Spleen (tissue), 11 donors: ENCODE results near the gene TRERF1. TPM values are rescaled to one million over a fixed set of nuclear protein-coding genes. Genes with fewer than 3 reads are reported as not detected.

Experiments
- DNase-seq: peaks from one replicate; pipeline ENCODE4 v3.0.0-alpha.2; 2020
- H3K27ac ChIP-seq, 8 donors: fragments of 200-600 bp; sonication (generic) in 7 of 8; 1 replicate in 4 of 8; 2 replicates in 4 of 8; pipeline versions ENCODE4 v1.5.0 to v1.8.0; 2016 to 2021; ENCODE audit warnings: inconsistent platforms in 4 of 8, mild to moderate bottlenecking in 4 of 8, moderate library complexity in 1 of 8
- H3K27me3 ChIP-seq, 7 donors: fragments of 200-600 bp; sonication (generic) in 6 of 7; replicated peaks in 1 of 7; 1 replicate in 4 of 7; 2 replicates in 3 of 7; pipeline versions ENCODE4 v1.5.0 to v1.8.0; 2016 to 2021; ENCODE audit warnings: inconsistent platforms in 3 of 7, mild to moderate bottlenecking in 1 of 7
- H3K36me3 ChIP-seq, 6 donors: fragments of 200-600 bp; sonication (generic) in 5 of 6; 1 replicate in 4 of 6; 2 replicates in 2 of 6; pipeline versions ENCODE4 v1.5.0 to v1.8.0; 2016 to 2021; ENCODE audit warnings: inconsistent platforms in 2 of 6
- H3K4me1 ChIP-seq, 6 donors: fragments of 200-600 bp; sonication (generic) in 5 of 6; 1 replicate in 3 of 6; 2 replicates in 3 of 6; pipeline versions ENCODE4 v1.5.0 to v1.8.0; 2016 to 2021; ENCODE audit warnings: inconsistent platforms in 3 of 6
- H3K4me3 ChIP-seq, 8 donors: fragments of 200-600 bp; sonication (generic) in 7 of 8; 1 replicate in 4 of 8; 2 replicates in 4 of 8; pipeline versions ENCODE4 v1.5.0 to v1.8.0; 2016 to 2021; ENCODE audit warnings: inconsistent platforms in 4 of 8, mild to moderate bottlenecking in 4 of 8, moderate library complexity in 2 of 8
- H3K9me3 ChIP-seq, 8 donors: fragments of 200-600 bp; sonication (generic) in 7 of 8; 1 replicate in 4 of 8; 2 replicates in 4 of 8; pipeline versions ENCODE4 v1.5.0 to v1.8.0; 2016 to 2021; ENCODE audit warnings: inconsistent platforms in 4 of 8
- POLR2A ChIP-seq, 3 donors: fragments of 450-650 bp; IDR thresholded peaks; one replicate each; pipeline ENCODE4 v1.5.1; 2017; ENCODE audit warnings: antibody characterized with exemption in 3 of 3, mild to moderate bottlenecking in 1 of 3
- POLR2AphosphoS5 ChIP-seq, 3 donors: sonication (generic); formaldehyde crosslinking; IDR thresholded peaks; one replicate each; pipeline ENCODE4 v1.5.1; 2017; ENCODE audit warnings: antibody characterized with exemption in 3 of 3
- whole genome bisulfite sequencing, 5 donors: extraction: QIAGEN DNeasy Blood & Tissue Kit in 3 of 5; methylation state at CpG; one replicate each; pipeline versions ENCODE4 v1.1.5 to v1.1.7; 2013 to 2018; 5-methylcytosine and 5-hydroxymethylcytosine counted together
- intact Hi-C: fragments of 100-400 bp; cut with DNase I; formaldehyde crosslinking; loops from one replicate; pipeline ENCODE4 v1.15.0; 2023; ENCODE audit warnings: low total_unique reads
- polyA plus RNA-seq, 3 donors: library from polyadenylated mRNA; stranded (reverse); fragments of 200-250 nt; gene quantifications; one replicate each; pipeline ENCODE4 v1.2.1, GENCODE V29; 2013
- total RNA-seq, 7 donors: library from RNA; depleted of rRNA in 3 of 7; stranded (reverse); fragments of >200 nt in 3 of 7; fragmentation: NEBNext Ultra II Directional in 4 of 7; extraction: Animal tissue kit (Norgen Biotek cat#: 25700) in 4 of 7; gene quantifications; one replicate each; pipeline versions ENCODE4 v1.1.0 to v1.2.1, GENCODE V29; 2016 to 2021
- TF ChIP-seq, protein P1 (sequence below), 11 experiments: fragments of 200-600 bp in 7 of 11; fragments of 450-650 bp in 4 of 11; sonication (generic) in 4 of 11; IDR thresholded peaks in 8 of 11; conservative IDR thresholded peaks in 3 of 11; 1 replicate in 7 of 11; 2 replicates in 4 of 11; pipeline versions ENCODE4 v1.4.0 to v1.8.0; 2016 to 2021; ENCODE audit warnings: antibody characterized with exemption in 11 of 11, inconsistent platforms in 4 of 11, mild to moderate bottlenecking in 1 of 11
- donor health status: healthy with polysubstance abuse.
- donor health status: DM: no; HTN: no; CAD: no; lungs with moderate emphysema.
- donor health status: DM: no; HTN: no; CAD: no.
- donor health status: Bipolar disorder and iron deficiency.
- donor health status: healthy.
- donor health status: DM: no; HTN: no; CAD: no.
- donor health status: DM: yes; HTN: yes; CAD: no.

TRERF1 gene
- total and polyA plus RNA-seq, 10 donors: 1.5 to 16.9 (median 12.4) TPM

DNA sequence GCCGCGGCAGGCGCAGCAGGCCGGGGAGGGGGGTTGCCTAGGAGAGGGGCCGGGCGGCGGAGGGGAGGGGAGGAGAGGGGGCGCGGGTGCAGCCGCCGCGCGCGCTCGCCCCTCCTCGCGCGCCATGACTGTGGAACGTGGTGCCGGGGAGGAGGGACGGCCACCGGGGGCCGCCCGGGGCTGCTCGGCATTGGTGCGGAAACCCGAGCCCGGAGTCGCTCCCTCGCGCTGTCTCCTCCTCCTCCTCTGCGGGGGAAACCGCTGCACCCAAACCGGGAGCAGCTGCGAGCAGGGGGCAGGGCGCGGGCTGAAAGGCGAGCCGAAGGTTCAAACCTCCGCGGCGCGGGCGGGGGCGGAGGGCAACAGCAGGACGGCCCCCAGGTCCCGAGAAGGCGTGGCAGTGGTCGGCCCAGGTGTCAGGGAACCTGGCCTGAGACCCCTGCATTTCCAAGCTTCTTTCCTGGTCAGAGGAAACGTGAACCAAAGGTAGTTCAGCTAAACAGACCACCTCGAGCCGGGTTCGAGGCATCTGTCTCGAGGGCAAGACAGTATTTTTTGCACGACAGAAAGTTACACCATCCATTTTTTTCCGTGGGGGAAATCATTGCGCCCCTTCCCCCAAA lies 1.4 kb upstream of the TRERF1 start:
- peaks cover 0 to 39% (median 0%) of the 10 kb centered on the region in 7 donors for H3K27me3 ChIP-seq
- peaks cover 3 to 62% (median 36%) of the 10 kb centered on the region in 6 donors for H3K4me1 ChIP-seq
- peak; percentile 94 for DNase-seq
- H3K4me3 ChIP-seq: peak overlapping the region; percentile 67 to 98 (median 93)
- WGBS, 5 donors: 0 to 1% (median 0%) methylated on average over 22 to 57 of the region's 57 CpGs
- no peaks in the 10 kb centered on the region for H3K36me3 ChIP-seq
- H3K27ac ChIP-seq: peak overlapping the region; percentile 76 to 93 (median 88)
- intact Hi-C loops: no loop called here
- no peaks in the 10 kb centered on the region for H3K9me3 ChIP-seq
- peak in 1 of 3 donors; percentile 6 for TF ChIP-seq POLR2A (IDR thresholded peaks at IDR 0.05)
- TF ChIP-seq POLR2AphosphoS5 (IDR thresholded peaks at IDR 0.05): peak; percentile 57 to 82 (median 81)
- TF ChIP-seq, protein P1, sequence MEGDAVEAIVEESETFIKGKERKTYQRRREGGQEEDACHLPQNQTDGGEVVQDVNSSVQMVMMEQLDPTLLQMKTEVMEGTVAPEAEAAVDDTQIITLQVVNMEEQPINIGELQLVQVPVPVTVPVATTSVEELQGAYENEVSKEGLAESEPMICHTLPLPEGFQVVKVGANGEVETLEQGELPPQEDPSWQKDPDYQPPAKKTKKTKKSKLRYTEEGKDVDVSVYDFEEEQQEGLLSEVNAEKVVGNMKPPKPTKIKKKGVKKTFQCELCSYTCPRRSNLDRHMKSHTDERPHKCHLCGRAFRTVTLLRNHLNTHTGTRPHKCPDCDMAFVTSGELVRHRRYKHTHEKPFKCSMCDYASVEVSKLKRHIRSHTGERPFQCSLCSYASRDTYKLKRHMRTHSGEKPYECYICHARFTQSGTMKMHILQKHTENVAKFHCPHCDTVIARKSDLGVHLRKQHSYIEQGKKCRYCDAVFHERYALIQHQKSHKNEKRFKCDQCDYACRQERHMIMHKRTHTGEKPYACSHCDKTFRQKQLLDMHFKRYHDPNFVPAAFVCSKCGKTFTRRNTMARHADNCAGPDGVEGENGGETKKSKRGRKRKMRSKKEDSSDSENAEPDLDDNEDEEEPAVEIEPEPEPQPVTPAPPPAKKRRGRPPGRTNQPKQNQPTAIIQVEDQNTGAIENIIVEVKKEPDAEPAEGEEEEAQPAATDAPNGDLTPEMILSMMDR (IDR thresholded peaks at IDR 0.05 in 8 of 11, conservative IDR thresholded peaks at IDR 0.05 in 3 of 11): peak in 1 of 11 experiments; percentile 8

DNA sequence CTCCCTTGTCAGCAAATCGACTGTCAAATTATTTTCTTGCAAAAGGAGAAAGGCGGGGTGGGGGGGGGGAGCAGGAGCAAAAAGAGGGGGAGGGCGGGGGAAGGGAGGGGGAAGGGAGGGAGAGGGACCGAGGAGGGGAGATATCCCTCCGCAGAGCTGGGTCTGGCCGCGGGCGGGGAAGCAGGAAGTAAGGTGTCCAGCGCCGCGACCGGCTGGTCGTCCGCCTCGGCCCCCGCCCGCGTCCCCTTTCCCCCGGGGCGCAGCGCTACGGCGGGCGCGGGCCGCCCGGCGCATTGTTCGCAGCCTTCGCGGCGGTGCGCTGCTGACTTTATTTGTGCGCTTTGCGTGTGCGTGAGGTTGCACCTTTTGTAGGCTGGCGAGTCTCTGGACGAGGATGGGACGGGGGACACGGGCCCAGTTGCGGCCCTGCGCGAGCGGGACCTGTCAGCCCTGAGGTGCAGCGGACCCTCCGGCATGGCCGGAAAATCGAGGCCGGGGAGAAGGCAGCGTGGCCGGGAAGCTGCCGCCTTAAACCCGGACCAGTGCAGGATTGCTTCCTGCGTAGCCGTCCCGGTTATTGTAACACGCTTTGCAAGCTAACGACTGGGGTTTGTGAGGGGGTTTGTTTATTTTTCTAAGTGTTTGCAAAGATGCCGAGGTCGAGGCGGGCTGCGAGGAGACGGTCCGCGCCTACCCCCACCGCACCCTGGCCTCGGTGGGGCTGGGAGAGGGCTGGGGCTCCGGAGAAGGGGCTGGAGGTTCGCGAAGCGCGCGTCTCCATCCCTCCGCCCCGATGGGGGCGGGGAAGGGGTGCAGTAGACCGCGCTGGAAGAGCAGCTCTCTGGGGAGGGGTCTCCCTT lies 675 bp upstream of the TRERF1 start:
- Histone ChIP-seq H3K27ac (peak overlapping the region; percentile 76 to 93 (median 88)), H3K27me3 (peaks cover 0 to 39% (median 0%) of the 10 kb centered on the region in 7 donors), H3K4me1 (peaks cover 3 to 69% (median 38%) of the 10 kb centered on the region in 6 donors), H3K36me3 (no peaks in the 10 kb centered on the region), H3K9me3 (no peaks in the 10 kb centered on the region), H3K4me3 (peak overlapping the region; percentile 67 to 98 (median 93))
- TF ChIP-seq POLR2AphosphoS5 (IDR thresholded peaks at IDR 0.05) (peak; percentile 27 to 69 (median 64)), POLR2A (IDR thresholded peaks at IDR 0.05) (no peak)
- peak; percentile 91 for DNase-seq
- intact Hi-C loops: no loop called here
- WGBS, 5 donors: 0 to 1% (median 0%) methylated on average over 31 to 76 of the region's 78 CpGs

DNA sequence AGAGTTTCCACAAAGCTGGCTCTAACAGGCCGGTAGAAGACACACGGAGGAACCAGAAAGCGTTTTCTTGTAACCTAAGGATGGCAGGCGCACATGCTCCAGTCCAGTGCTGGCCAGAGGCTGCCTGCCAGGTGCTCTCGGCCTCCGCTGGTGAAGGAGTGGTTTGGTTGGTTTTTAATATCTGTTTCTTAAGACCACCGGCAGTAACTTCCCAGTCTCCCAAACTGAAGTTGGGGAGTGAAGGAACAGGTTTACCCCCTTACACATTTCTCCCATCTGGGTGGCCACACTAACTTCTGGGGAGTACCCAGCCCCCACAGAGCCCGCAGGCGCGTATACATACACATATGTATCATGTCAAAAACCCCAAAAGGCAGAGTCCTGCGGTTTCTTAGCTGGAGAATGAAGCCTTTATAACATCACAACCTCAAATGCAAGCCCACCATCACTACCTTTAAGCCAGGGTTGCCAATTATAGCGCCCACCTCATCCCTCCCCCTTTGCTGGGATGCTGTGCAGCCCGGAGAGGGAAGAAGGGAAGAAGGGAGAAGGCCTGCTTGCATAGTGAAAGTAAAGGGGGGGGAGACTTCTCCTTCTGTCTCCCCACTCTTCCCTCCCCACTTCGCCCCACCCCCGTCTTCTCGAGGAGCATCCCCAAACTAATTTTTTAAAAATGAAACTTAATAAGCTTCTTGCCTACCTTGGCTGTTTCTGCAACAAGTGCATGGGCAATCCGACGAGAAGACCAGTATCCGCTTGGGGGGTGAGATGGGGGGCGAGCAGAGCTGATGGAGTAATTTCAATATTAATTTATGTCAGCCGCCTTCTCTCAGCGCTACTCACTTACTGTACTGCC lies 1.0 kb downstream of the TRERF1 start:
- no peaks in the 10 kb centered on the region for H3K9me3 ChIP-seq
- no peak for DNase-seq
- 5 to 8% (median 6%) methylated on average over 21 to 22 of the region's 22 CpGs for WGBS, 5 donors
- no peaks in the 10 kb centered on the region for H3K36me3 ChIP-seq
- peak overlapping the region; percentile 53 to 93 (median 88) for H3K27ac ChIP-seq
- peaks cover 3 to 86% (median 38%) of the 10 kb centered on the region in 6 donors for H3K4me1 ChIP-seq
- H3K27me3 ChIP-seq: peaks cover 0 to 39% (median 0%) of the 10 kb centered on the region in 7 donors
- peak overlapping the region; percentile 67 to 98 (median 93) for H3K4me3 ChIP-seq
- intact Hi-C loops: no loop called here
- TF ChIP-seq POLR2A (IDR thresholded peaks at IDR 0.05) (no peak), POLR2AphosphoS5 (IDR thresholded peaks at IDR 0.05) (no peak)
- TF ChIP-seq, protein P1 (IDR thresholded peaks at IDR 0.05 in 8 of 11, conservative IDR thresholded peaks at IDR 0.05 in 3 of 11): no peak

DNA sequence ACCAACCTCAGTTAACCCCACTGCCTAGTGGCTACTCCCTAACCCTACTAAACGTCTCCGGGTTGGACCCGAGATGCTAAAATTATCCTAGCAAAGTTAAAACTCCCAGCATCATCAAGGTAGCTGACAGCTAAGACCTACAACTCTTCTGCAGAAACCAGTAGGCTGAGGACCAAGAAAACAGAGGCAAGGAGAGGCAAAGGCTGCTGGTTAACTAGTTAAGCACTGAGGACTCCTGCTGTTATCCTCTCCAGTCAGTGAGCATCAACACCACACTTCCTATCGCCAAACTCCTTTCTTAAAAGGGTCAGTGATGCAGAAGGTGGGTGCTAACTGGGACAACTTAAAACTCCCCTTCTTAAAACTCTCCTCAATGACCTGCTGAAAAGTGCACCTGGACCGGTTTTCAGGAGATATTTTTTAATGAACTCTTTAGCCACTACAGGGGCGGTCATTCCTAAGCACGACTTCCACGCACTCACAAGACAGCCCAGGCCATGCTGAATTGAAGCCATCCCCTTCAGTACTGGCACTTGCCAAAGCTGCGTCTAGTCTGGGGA lies 1.7 kb downstream of the TRERF1 start:
- peak overlapping the region; percentile 31 to 93 (median 88) for H3K27ac ChIP-seq
- H3K27me3 ChIP-seq: peaks cover 0 to 39% (median 0%) of the 10 kb centered on the region in 7 donors
- H3K4me3 ChIP-seq: peak overlapping the region; percentile 67 to 98 (median 93)
- H3K4me1 ChIP-seq: peaks cover 3 to 93% (median 38%) of the 10 kb centered on the region in 6 donors
- H3K36me3 ChIP-seq: no peaks in the 10 kb centered on the region
- TF ChIP-seq POLR2AphosphoS5 (IDR thresholded peaks at IDR 0.05) (no peak), POLR2A (IDR thresholded peaks at IDR 0.05) (no peak)
- TF ChIP-seq, protein P1 (IDR thresholded peaks at IDR 0.05 in 8 of 11, conservative IDR thresholded peaks at IDR 0.05 in 3 of 11): no peak
- intact Hi-C loops: no loop called here
- no peaks in the 10 kb centered on the region for H3K9me3 ChIP-seq
- WGBS, 5 donors: 43 to 56% (median 50%) methylated on average over 9 of the region's 9 CpGs
- DNase-seq: no peak
